ENCODE data around the gene TXK. TPM values are rescaled to one million over a fixed set of nuclear protein-coding genes. Genes with fewer than 3 reads are reported as not detected.

The TXK gene
- total RNA-seq, 1 experiment from 2014 or later, result 2.6 TPM

DNA sequence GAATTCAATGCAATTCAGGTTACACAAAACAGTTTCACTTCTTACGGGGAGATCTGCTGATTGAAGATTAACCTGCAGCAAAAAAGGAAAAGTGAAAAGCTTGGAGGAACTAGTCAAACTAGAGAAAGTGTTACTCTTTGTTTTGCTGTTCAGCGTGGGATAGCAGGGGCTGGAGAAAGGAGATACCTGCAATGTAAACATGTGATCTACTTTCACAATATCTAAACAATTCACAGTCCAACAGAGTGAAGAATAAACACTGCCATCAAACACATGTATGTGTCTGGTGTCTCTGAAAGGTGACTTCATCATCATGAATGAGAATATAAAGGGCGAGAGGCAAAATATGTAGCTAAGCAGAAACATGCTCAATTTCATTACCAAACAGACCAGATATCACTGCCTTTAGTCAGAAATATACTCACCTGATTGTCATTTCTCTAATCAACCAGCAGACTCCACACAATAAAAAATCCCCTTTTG, 91.0 kb downstream of the TXK start:
- no peaks in the 10 kb centered on the region for H3K36me3 ChIP-seq (ENCODE audit: low read depth)
- intact Hi-C loops (cut with micrococcal nuclease; ENCODE audit: unreplicated experiment), result no loop called here
- no peak for TF ChIP-seq EZH2 (IDR thresholded peaks at IDR 0.05; ENCODE audit: low read depth)
- TF ChIP-seq, protein P1, sequence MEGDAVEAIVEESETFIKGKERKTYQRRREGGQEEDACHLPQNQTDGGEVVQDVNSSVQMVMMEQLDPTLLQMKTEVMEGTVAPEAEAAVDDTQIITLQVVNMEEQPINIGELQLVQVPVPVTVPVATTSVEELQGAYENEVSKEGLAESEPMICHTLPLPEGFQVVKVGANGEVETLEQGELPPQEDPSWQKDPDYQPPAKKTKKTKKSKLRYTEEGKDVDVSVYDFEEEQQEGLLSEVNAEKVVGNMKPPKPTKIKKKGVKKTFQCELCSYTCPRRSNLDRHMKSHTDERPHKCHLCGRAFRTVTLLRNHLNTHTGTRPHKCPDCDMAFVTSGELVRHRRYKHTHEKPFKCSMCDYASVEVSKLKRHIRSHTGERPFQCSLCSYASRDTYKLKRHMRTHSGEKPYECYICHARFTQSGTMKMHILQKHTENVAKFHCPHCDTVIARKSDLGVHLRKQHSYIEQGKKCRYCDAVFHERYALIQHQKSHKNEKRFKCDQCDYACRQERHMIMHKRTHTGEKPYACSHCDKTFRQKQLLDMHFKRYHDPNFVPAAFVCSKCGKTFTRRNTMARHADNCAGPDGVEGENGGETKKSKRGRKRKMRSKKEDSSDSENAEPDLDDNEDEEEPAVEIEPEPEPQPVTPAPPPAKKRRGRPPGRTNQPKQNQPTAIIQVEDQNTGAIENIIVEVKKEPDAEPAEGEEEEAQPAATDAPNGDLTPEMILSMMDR (conservative IDR thresholded peaks at IDR 0.05), result no peak
- no peak overlapping the region for H2AFZ ChIP-seq
- no peaks in the 10 kb centered on the region for H3K79me2 ChIP-seq (ENCODE audit: low read depth)
- no peaks in the 10 kb centered on the region for H4K20me1 ChIP-seq (ENCODE audit: insufficient read depth)
- no peaks in the 10 kb centered on the region; the same call in 1 of the 2 replicates for H3F3A ChIP-seq (ENCODE audit: insufficient read depth, low read depth)
- peak overlapping the region; percentile 29; the same call in 1 of the 2 replicates for H3K4me2 ChIP-seq
- ChIA-PET CTCF (interaction anchor here (0.6 kb wide), 1 partner anchor 28 kb away, joined by 11 read pairs; no protein-coding TSS in a partner anchor), POLR2A (ENCODE audit: unreplicated experiment) (no interaction called here)
- H3K9me2 ChIP-seq (ENCODE audit: insufficient read depth), result no peaks in the 10 kb centered on the region
- no peak for DNase-seq
- H3K27ac ChIP-seq, result no peak overlapping the region
- no peaks in the 10 kb centered on the region for H3K9me3 ChIP-seq (ENCODE audit: insufficient read depth, low read depth)
- H3K4me3 ChIP-seq, result no peak overlapping the region
- BruUV-seq (replicated peaks), result no TSS peak
- H3K4me1 ChIP-seq (replicated peaks; ENCODE audit: insufficient read depth), result 0 out of 2 replicates have a peak, but pooled peaks cover 4% of the 10 kb centered on the region
- H3K27me3 ChIP-seq (ENCODE audit: insufficient read depth, low read depth), result no peaks in the 10 kb centered on the region

DNA sequence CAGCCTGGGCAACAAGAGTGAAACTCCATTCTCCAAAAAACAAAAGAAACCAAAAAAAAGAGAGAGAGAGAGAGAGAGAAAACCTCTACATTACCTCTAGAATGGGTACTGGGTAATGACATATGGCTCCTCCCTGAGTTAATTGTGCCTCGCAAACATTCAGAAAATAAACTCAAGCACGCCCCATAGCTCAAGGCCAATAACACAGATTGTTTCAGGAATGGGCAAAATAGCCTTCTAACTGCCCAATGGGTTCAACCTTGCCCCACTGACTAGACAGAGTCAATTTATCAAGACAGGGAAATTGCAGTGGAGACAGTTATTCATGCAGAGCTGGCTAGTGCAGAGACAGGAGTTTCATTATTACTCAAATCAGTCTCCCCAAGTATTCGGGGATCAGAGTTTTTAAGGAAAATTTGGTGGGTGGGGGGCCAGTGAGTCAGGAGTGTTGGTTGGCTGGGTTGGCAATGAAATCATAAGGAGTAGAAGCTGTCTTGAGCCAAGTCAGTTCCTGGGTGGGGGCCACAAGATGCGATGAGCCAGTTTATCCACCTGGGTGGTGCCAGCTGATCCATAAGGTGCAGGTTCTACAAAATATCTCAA, 92.4 kb downstream of the TXK start:
- no peaks in the 10 kb centered on the region for H3K9me3 ChIP-seq (ENCODE audit: insufficient read depth, low read depth)
- H3K79me2 ChIP-seq (ENCODE audit: low read depth), result no peaks in the 10 kb centered on the region
- no peaks in the 10 kb centered on the region for H3K9me2 ChIP-seq (ENCODE audit: insufficient read depth)
- no peak overlapping the region for H3K4me2 ChIP-seq
- TF ChIP-seq, protein P1 (conservative IDR thresholded peaks at IDR 0.05), result no peak
- no peak for TF ChIP-seq EZH2 (IDR thresholded peaks at IDR 0.05; ENCODE audit: low read depth)
- POLR2A ChIA-PET (ENCODE audit: unreplicated experiment), result no interaction called here
- no peaks in the 10 kb centered on the region for H4K20me1 ChIP-seq (ENCODE audit: insufficient read depth)
- no peak for DNase-seq
- 0 out of 2 replicates have a peak, but pooled peaks cover 2% of the 10 kb centered on the region for H3K36me3 ChIP-seq (ENCODE audit: low read depth)
- H3K27ac ChIP-seq, result no peak overlapping the region
- no peaks in the 10 kb centered on the region for H3K27me3 ChIP-seq (ENCODE audit: insufficient read depth, low read depth)
- BruUV-seq (replicated peaks), result no TSS peak
- intact Hi-C loops (cut with micrococcal nuclease; ENCODE audit: unreplicated experiment), result no loop called here
- H3K4me1 ChIP-seq (replicated peaks; ENCODE audit: insufficient read depth), result 0 out of 2 replicates have a peak, but pooled peaks cover 4% of the 10 kb centered on the region
- CTCF ChIA-PET, result interaction anchor here (1.0 kb wide), 1 partner anchor 32 kb away, joined by 4 read pairs; no protein-coding TSS in a partner anchor
- H3K4me3 ChIP-seq, result no peak overlapping the region
- no peak overlapping the region for H2AFZ ChIP-seq
- H3F3A ChIP-seq (ENCODE audit: insufficient read depth, low read depth), result no peaks in the 10 kb centered on the region; the same call in 1 of the 2 replicates

- Histone ChIP-seq H2AFZ (no peak overlapping the region), H3K9me3 (ENCODE audit: insufficient read depth, low read depth) (no peaks in the 10 kb centered on the region), H3K27me3 (ENCODE audit: insufficient read depth, low read depth) (no peaks in the 10 kb centered on the region), H3K27ac (no peak overlapping the region), H3K79me2 (ENCODE audit: low read depth) (no peaks in the 10 kb centered on the region), H3K36me3 (ENCODE audit: low read depth) (peaks cover 22% of the 10 kb centered on the region), H3K4me3 (no peak overlapping the region), H4K20me1 (ENCODE audit: insufficient read depth) (no peaks in the 10 kb centered on the region), H3F3A (ENCODE audit: insufficient read depth, low read depth) (no peaks in the 10 kb centered on the region; the same call in 1 of the 2 replicates), H3K4me1 (replicated peaks; ENCODE audit: insufficient read depth) (0 out of 2 replicates have a peak, but pooled peaks cover 4% of the 10 kb centered on the region), H3K4me2 (no peak overlapping the region), H3K9me2 (ENCODE audit: insufficient read depth) (no peaks in the 10 kb centered on the region)
- no TSS peak for BruUV-seq (replicated peaks)
- ChIA-PET POLR2A (ENCODE audit: unreplicated experiment) (no interaction called here), CTCF (no interaction called here)
- no peak for DNase-seq
- intact Hi-C loops (cut with micrococcal nuclease; ENCODE audit: unreplicated experiment), result no loop called here
- TF ChIP-seq, protein P1 (conservative IDR thresholded peaks at IDR 0.05), result no peak
- TF ChIP-seq EZH2 (IDR thresholded peaks at IDR 0.05; ENCODE audit: low read depth), result no peak
Observed at GRCh38 chr4:48039561-48039960, 94.5 kb downstream of the TXK start.
